GM15510 (cell line): ENCODE data around the gene MVD.
A peak's percentile ranks its signal among the peaks of the same experiment; 100 is the strongest.

Experiments
- POLR2A ChIP-seq: IDR thresholded peaks from 3 replicates; pipeline ENCODE4 v1.6.1; 2011; ENCODE audit warnings: borderline replicate concordance; ENCODE audit not compliant: insufficient read length; ENCODE audit errors: extremely low read depth

Gene MVD

GRCh38 chr16:88701581-88702370, 38.9 kb upstream of the MVD start:
- no peak for TF ChIP-seq POLR2A

GRCh38 chr16:88700636-88701482, 38.0 kb upstream of the MVD start:
- peak; percentile 42 for TF ChIP-seq POLR2A

- TF ChIP-seq POLR2A = no peak
Observed at GRCh38 chr16:88700322-88700635, 37.4 kb upstream of the MVD start.

- no peak for TF ChIP-seq POLR2A
Observed at GRCh38 chr16:88699180-88699579, 36.3 kb upstream of the MVD start.

GRCh38 chr16:88698646-88699045, 35.8 kb upstream of the MVD start:
- TF ChIP-seq POLR2A = no peak

GRCh38 chr16:88697831-88698615, 35.1 kb upstream of the MVD start:
- TF ChIP-seq POLR2A = no peak

- TF ChIP-seq POLR2A = no peak
Observed at GRCh38 chr16:88697116-88697830, 34.4 kb upstream of the MVD start.

- TF ChIP-seq POLR2A = no peak
Observed at GRCh38 chr16:88696441-88696840, 33.5 kb upstream of the MVD start.

GRCh38 chr16:88695753-88696152, 32.9 kb upstream of the MVD start:
- TF ChIP-seq POLR2A = no peak

GRCh38 chr16:88695218-88695617, 32.3 kb upstream of the MVD start:
- TF ChIP-seq POLR2A = no peak

GRCh38 chr16:88694221-88695087, 31.6 kb upstream of the MVD start:
- no peak for TF ChIP-seq POLR2A

- TF ChIP-seq POLR2A = no peak
Observed at GRCh38 chr16:88693420-88694177, 30.7 kb upstream of the MVD start.

- TF ChIP-seq POLR2A = no peak
Observed at GRCh38 chr16:88692861-88693260, 30.0 kb upstream of the MVD start.
